Epithelial cell of esophagus (primary cell): ENCODE measurements around the gene ATP1B1.
A peak's percentile ranks its signal among the peaks of the same experiment; 100 is the strongest.

Experiments used
- DNase-seq: peaks from one replicate; pipeline ENCODE4 v3.0.0; 2010; ENCODE audit warnings: low read depth
- H3K4me3 ChIP-seq: 2 replicates; pipeline ENCODE4 v1.5.1; 2011; ENCODE audit warnings: mild to moderate bottlenecking, low read length, control low read depth
- TF ChIP-seq, protein P1 (sequence below): IDR thresholded peaks from 2 replicates; pipeline ENCODE4 v1.5.1; 2011; ENCODE audit warnings: low read depth, mild to moderate bottlenecking, low read length, control low read depth, inconsistent platforms; ENCODE audit not compliant: insufficient read depth; ENCODE audit errors: missing control alignments

ATP1B1 gene

DNA sequence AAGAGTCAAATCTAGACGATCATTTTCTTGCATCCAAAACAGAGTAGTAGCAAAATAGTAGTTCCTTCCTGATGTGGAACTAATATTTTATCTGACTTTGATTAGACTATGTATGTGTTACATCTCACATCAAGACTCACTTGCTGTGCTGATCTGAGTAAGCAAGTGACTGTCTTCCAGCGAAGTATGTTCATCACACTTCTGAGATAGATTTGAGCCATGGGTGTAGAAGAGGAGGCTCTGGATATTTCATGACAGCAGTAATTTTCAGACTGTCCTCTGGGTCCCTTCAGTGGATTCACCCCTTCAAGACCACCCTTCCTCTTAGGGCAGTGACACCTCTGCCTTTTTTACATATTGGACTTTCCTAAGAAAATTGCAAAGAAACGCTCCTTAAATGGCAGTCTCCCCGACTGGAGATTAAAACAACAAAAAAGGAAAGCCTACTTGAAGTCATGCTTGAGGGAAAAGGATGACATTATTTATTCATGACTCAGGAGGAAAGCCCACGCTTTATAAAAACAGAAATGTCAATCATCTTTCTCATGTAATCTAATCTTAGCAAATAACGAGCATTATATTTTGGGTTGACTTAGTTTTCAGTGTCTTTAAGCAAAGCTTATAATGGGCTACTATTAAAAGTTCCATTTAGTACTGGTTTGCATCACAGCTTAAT, 22.8 kb downstream of the ATP1B1 start:
- H3K4me3 ChIP-seq, result no peak overlapping the region
- DNase-seq, result peak; percentile 48
- TF ChIP-seq, protein P1, sequence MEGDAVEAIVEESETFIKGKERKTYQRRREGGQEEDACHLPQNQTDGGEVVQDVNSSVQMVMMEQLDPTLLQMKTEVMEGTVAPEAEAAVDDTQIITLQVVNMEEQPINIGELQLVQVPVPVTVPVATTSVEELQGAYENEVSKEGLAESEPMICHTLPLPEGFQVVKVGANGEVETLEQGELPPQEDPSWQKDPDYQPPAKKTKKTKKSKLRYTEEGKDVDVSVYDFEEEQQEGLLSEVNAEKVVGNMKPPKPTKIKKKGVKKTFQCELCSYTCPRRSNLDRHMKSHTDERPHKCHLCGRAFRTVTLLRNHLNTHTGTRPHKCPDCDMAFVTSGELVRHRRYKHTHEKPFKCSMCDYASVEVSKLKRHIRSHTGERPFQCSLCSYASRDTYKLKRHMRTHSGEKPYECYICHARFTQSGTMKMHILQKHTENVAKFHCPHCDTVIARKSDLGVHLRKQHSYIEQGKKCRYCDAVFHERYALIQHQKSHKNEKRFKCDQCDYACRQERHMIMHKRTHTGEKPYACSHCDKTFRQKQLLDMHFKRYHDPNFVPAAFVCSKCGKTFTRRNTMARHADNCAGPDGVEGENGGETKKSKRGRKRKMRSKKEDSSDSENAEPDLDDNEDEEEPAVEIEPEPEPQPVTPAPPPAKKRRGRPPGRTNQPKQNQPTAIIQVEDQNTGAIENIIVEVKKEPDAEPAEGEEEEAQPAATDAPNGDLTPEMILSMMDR, result no peak

DNA sequence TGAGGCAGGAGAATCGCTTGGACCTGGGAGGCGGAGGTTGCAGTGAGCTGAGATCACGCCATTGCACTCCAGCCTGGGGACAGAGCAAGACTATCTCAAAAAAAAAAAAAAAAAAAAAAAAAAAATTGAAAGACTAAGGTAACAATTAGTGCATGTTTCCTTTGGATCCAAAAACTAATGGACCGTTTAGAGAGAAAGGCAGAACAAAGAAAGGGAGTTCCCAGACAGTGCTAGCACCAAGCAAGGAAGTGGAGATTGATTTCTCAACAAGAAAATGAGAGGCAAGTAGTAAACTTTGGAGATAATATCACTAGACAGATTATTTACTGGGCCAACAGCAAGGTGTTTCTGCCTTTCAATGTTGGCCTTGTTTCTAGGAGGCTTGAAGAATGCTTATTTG, 24.2 kb downstream of the ATP1B1 start:
- H3K4me3 ChIP-seq, result no peak overlapping the region
- no peak for DNase-seq
- TF ChIP-seq, protein P1, result no peak

DNA sequence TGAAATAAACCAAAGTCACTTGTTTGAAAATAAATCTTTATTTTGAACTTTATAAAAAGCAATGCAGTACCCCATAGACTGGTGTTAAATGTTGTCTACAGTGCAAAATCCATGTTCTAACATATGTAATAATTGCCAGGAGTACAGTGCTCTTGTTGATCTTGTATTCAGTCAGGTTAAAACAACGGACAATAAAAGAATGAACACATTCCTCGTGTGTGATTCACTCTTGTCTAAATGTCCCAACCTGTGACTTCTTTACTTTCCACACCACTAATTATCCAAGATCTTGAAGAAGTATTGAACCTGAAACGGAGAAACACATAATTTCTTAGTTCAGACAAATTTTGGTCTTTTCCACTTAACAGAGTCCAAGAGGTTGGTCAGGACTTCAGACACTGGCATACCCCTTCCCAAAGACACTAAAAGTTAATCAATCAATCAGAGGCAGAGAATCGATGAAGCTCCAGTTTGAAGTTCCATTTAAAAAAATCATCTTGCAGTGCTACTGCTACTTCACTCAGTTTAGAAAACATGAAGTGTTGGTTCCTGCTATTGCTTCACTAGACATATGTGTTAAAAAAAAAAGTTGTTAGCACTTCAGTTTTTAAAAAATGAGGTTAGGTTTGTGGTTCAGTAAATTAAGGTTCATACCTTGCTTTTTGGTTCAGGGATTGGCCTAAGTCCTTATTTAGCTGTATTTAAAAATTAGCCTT, 26.2 kb downstream of the ATP1B1 start:
- TF ChIP-seq, protein P1, result no peak
- DNase-seq, result peak; percentile 45
- no peak overlapping the region for H3K4me3 ChIP-seq

DNA sequence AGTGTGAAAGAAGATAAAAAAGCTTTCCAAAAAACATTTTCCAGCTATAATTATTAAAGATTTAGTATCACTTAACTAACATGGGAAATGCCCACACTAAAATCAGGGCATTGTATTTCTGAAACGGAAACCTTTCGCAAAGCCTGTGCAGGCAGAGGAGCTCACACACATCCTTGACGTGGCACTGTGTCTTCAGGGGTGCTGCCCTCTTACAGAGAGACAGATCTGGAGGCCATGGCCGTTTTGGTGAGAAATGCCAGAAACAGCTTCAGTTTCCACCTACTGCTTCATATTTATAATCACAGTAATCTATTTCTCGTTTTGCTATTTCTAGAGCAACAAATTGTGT, 26.7 kb downstream of the ATP1B1 start:
- TF ChIP-seq, protein P1, result no peak
- H3K4me3 ChIP-seq, result no peak overlapping the region
- no peak for DNase-seq

DNA sequence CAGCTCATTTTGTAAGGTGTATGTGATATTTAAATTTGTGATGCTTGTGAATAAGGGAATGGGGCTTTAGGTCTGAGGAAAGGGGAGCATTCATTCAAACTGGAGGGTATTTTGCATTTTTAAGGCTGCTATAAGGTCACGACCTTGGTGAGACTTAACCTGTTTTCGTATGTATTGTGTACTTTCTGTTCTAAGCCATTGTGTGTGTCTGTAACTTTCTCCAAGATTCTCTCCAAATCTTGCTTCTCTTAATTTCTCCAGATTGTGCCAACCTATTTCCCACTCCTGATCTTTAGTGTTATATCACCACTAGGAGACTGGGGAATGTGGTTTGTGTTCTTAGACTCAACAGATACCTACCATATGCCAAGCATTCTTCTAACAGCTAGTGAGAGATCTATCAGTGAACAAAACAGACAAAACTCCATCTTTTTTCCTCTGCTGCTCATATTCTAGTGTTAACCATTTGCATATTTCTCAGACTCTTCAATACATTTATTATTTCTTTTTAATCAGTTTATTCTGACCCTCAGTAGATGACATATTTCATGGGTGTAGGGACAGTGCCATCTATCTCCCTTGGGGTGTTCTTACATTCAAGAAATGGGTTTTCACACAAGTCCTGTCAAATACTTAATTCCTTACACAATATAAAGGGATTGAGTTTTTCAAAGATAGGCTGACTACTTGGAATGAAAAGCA, 27.5 kb downstream of the ATP1B1 start:
- DNase-seq, result peak; percentile 33
- TF ChIP-seq, protein P1, result peak; percentile 58
- no peak overlapping the region for H3K4me3 ChIP-seq

DNA sequence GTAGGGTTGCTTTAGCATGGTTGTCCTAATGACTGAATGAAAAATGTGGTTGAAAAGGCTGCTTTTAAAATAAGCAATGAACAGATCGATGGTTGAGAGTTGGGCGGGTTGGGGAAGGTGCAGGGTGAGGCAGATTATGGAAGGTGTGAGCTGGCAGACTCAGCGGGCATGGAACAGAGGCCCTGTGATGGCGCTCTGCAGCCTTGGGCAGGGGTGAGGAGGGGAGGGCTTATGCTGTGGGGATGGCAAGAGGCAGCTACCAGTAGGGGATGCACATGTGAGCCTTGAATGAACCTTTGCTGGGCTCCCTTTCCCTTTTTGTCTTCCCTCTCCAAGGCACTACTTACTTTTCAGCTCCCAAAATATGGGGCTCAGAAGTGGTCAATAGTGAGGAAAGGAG, 30.9 kb downstream of the ATP1B1 start:
- no peak for DNase-seq
- no peak overlapping the region for H3K4me3 ChIP-seq
- TF ChIP-seq, protein P1, result no peak
